Endothelial cell of umbilical vein (primary cell): ENCODE results near the gene AKT2. TPM values are rescaled to one million over a fixed set of nuclear protein-coding genes. Genes with fewer than 3 reads are reported as not detected.

Source experiments
- BruUV-seq: library from RNA; stranded (reverse); fragments of 400-500 nt; replicated peaks from 2 replicates; lab custom pipeline; 2021; lab: Mats Ljungman, UMichigan
- CTCF ChIA-PET: fragments of 300-600, 350-600 bp; sonication (Branson Sonifier 250); formaldehyde crosslinking; loops from one replicate; lab custom pipeline; 2021; ENCODE audit warnings: antibody characterized with exemption, inconsistent platforms; lab: Charles Lee
- POLR2A ChIA-PET: fragments of 300-600, 350-600 bp; sonication (Branson Sonifier 250); formaldehyde crosslinking; loops from one replicate; lab custom pipeline; 2021; ENCODE audit warnings: antibody characterized with exemption, inconsistent platforms; lab: Charles Lee
- DNase-seq: peaks from one replicate; pipeline ENCODE4 v3.0.0-alpha.2; 2011; ENCODE audit warnings: low read depth, low spot score
- FAIRE-seq: peaks from 2 replicates; lab custom pipeline; 2011; peaks lifted over from hg19 to GRCh38; lab: Jason Lieb, UNC
- H2AFZ ChIP-seq: 2 replicates; pipeline ENCODE4 v1.6.0; 2012; ENCODE audit warnings: low read depth, low read length, control low read depth, inconsistent platforms
- H3K27ac ChIP-seq: 2 replicates; pipeline ENCODE4 v1.5.1; 2011; ENCODE audit warnings: low read depth, mild to moderate bottlenecking, control low read depth, low read length, moderate library complexity; ENCODE audit not compliant: insufficient read depth
- H3K27me3 ChIP-seq, 2 experiments: 2 replicates each; pipeline versions ENCODE4 v1.6.0 to v1.6.1; 2011; ENCODE audit warnings: low read length in 2 of 2, mixed read lengths in 1 of 2; ENCODE audit not compliant: control insufficient read depth in 2 of 2, insufficient read depth in 2 of 2
- H3K36me3 ChIP-seq, 2 experiments: 2 replicates in 1 of 2; 3 replicates in 1 of 2; pipeline ENCODE4 v1.5.1; 2011; ENCODE audit warnings: low read length in 2 of 2, mild to moderate bottlenecking in 1 of 2, moderate library complexity in 1 of 2; ENCODE audit not compliant: control insufficient read depth in 2 of 2, insufficient read depth in 2 of 2; ENCODE audit errors: extremely low read depth in 1 of 2
- H3K4me1 ChIP-seq: 3 replicates; pipeline ENCODE4 v1.5.1; 2011; ENCODE audit warnings: mild to moderate bottlenecking, low read length; ENCODE audit not compliant: control insufficient read depth, insufficient read depth; ENCODE audit errors: extremely low read depth
- H3K4me2 ChIP-seq: 2 replicates; pipeline ENCODE4 v1.6.1; 2011; ENCODE audit warnings: low read length, control low read depth, mixed read lengths; ENCODE audit not compliant: insufficient read depth
- H3K4me3 ChIP-seq, 3 experiments: fragments of 200-600 bp in 1 of 3; sonication (generic), shearing (Covaris generic) in 1 of 3; replicated peaks in 1 of 3; 2 replicates each; pipeline ENCODE4 v1.5.1; 2011 to 2016; ENCODE audit warnings: control low read depth in 3 of 3, low read length in 3 of 3, mild to moderate bottlenecking in 2 of 3, inconsistent platforms in 1 of 3, low read depth in 1 of 3, moderate library complexity in 1 of 3; ENCODE audit not compliant: insufficient read depth in 1 of 3
- H3K79me2 ChIP-seq: 2 replicates; pipeline ENCODE4 v1.6.0; 2012; ENCODE audit warnings: low read length, inconsistent platforms; ENCODE audit not compliant: control insufficient read depth, insufficient read depth
- H3K9ac ChIP-seq: replicated peaks from 2 replicates; pipeline ENCODE3; 2011; ENCODE audit warnings: low read length, control low read depth; ENCODE audit not compliant: insufficient read depth; ENCODE audit errors: extremely low read depth
- H3K9me1 ChIP-seq: replicated peaks from 3 replicates; pipeline ENCODE4 v1.6.0; 2011; ENCODE audit warnings: mild to moderate bottlenecking, low read length; ENCODE audit not compliant: control insufficient read depth, insufficient read depth; ENCODE audit errors: extremely low read depth
- H3K9me3 ChIP-seq: replicated peaks from 2 replicates; pipeline ENCODE4 v1.5.1; 2012; ENCODE audit warnings: low read length, inconsistent platforms; ENCODE audit not compliant: control insufficient read depth, insufficient read depth
- H4K20me1 ChIP-seq: replicated peaks from 2 replicates; pipeline ENCODE3; 2011; ENCODE audit warnings: mild to moderate bottlenecking, low read length; ENCODE audit not compliant: control insufficient read depth, insufficient read depth; ENCODE audit errors: extremely low read depth
- CTCF ChIP-seq, 2 donors: IDR thresholded peaks; 1 replicate in 1 of 2; 2 replicates in 1 of 2; pipeline ENCODE4 v1.5.1; 2011; ENCODE audit warnings: low read length in 2 of 2, mild to moderate bottlenecking in 2 of 2, moderate library complexity in 2 of 2, control low read depth in 1 of 2, inconsistent platforms in 1 of 2, low read depth in 1 of 2; ENCODE audit not compliant: insufficient read depth in 1 of 2; ENCODE audit errors: extremely low read depth in 1 of 2
- EZH2 ChIP-seq: IDR thresholded peaks from 2 replicates; pipeline ENCODE4 v1.6.1; 2012; ENCODE audit warnings: borderline replicate concordance, low read depth, mild to moderate bottlenecking, moderate library complexity, low read length, inconsistent platforms; ENCODE audit not compliant: severe bottlenecking
- FOS ChIP-seq: IDR thresholded peaks from 2 replicates; pipeline ENCODE4 v1.6.1; 2011; ENCODE audit warnings: mild to moderate bottlenecking, low read length, moderate library complexity, borderline replicate concordance; ENCODE audit not compliant: insufficient read depth
- GATA2 ChIP-seq: IDR thresholded peaks from 2 replicates; pipeline ENCODE4 v1.7.0; 2011; ENCODE audit warnings: low read depth, mild to moderate bottlenecking, moderate library complexity, mixed read lengths, low read length; ENCODE audit not compliant: insufficient read length, insufficient read depth
- JUN ChIP-seq: IDR thresholded peaks from 2 replicates; pipeline ENCODE4 v1.6.1; 2011; ENCODE audit warnings: borderline replicate concordance, low read depth; ENCODE audit not compliant: insufficient read length, insufficient read depth
- MAX ChIP-seq: IDR thresholded peaks from 2 replicates; pipeline ENCODE4 v1.6.1; 2011; ENCODE audit not compliant: insufficient read depth, insufficient read length
- MYC ChIP-seq: IDR thresholded peaks from one replicate; pipeline ENCODE4 v1.6.1; 2011; ENCODE audit warnings: mild to moderate bottlenecking, low read depth, low read length
- POLR2A ChIP-seq: IDR thresholded peaks from 2 replicates; pipeline ENCODE4 v1.6.1; 2012; ENCODE audit warnings: low read depth, mild to moderate bottlenecking, control low read depth, low read length
- POLR2AphosphoS5 ChIP-seq: IDR thresholded peaks from 2 replicates; pipeline ENCODE4 v1.6.1; 2012; ENCODE audit warnings: low read depth, mild to moderate bottlenecking, control low read depth, low read length, moderate library complexity; ENCODE audit not compliant: insufficient read depth
- dilution Hi-C: fragments of 300-500 bp; cut with MboI; formaldehyde crosslinking; loops from one replicate; pipeline ENCODE4 v1.15.0; 2019; ENCODE audit warnings: low sequenced_read_pairs; ENCODE audit not compliant: extremely low pct_ligation_motif_present
- intact Hi-C: fragments of 100-400 bp; cut with micrococcal nuclease; formaldehyde crosslinking; loops from one replicate; pipeline ENCODE4 v1.10.0; 2022
- polyA plus RNA-seq, 4 experiments: library from polyadenylated mRNA; depleted of rRNA in 3 of 4; stranded (reverse) in 3 of 4; unstranded in 1 of 4; fragments of >200 nt; gene quantifications; 2 replicates each; pipeline versions ENCODE4 v1.2.1 to v1.2.3, GENCODE V29; 2011 to 2012; ENCODE audit warnings: missing spikeins in 1 of 4
- total RNA-seq: library from RNA; stranded (reverse); gene quantifications from 2 replicates; pipeline ENCODE4 v1.2.3, GENCODE V29; 2021

AKT2 gene
- total and polyA plus RNA-seq, 2 donors (not counting 3 experiments of a cell fraction or from before 2014, with no cell fraction given): 65.2 to 69.8 TPM

DNA sequence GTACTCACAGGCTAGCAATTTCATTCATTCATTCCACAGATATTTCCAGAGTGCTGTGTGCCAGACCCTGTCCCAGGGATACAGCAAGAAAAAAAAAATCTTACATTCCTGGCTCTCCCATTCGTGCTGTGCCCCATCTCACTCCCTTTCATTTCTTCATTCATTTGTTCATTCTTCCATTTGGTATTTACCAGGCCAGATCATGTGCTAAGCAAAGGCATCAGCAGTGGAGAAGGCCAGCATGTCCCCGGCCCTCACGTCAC, 91.6 kb downstream of the AKT2 start:
- CTCF ChIA-PET: interaction anchor here (0.8 to 1.2 kb wide), 2 partner anchors 9 to 24 kb away, joined by 3 read pairs; partner anchors contain the start of gene TTC9B
- no peaks in the 10 kb centered on the region for H4K20me1 ChIP-seq
- BruUV-seq: no TSS peak

More for the DNA sequence above, 91.6 kb downstream of the AKT2 start:
- Histone ChIP-seq H2AFZ (no peak overlapping the region), H3K36me3 (peaks cover 0 to 3% of the 10 kb centered on the region in 2 experiments), H3K27ac (no peak overlapping the region), H3K79me2 (no peaks in the 10 kb centered on the region), H3K27me3 (no peaks in the 10 kb centered on the region), H3K4me1 (peaks cover 2% of the 10 kb centered on the region), H3K4me2 (no peak overlapping the region), H3K4me3 (no peak overlapping the region), H3K9me1 (no peaks in the 10 kb centered on the region), H3K9ac (no peak overlapping the region), H3K9me3 (no peaks in the 10 kb centered on the region)
- dilution Hi-C loops: no loop called here
- no peak for TF ChIP-seq MAX
- TF ChIP-seq GATA2: no peak
- no peak for TF ChIP-seq MYC
- no peak for TF ChIP-seq CTCF (IDR thresholded peaks at IDR 0.05; ENCODE audit: extremely low read depth in 1 of 2, insufficient read depth in 1 of 2, low read depth in 1 of 2, low read length in 2 of 2)
- TF ChIP-seq JUN: no peak
- TF ChIP-seq EZH2: no peak
- no peak for TF ChIP-seq FOS
- TF ChIP-seq POLR2A: no peak
- TF ChIP-seq POLR2AphosphoS5: no peak
- POLR2A ChIA-PET: no interaction called here
- intact Hi-C loops: no loop called here
- FAIRE-seq: no peak
- no peak for DNase-seq
